ENCODE measurements around the gene LHFPL6.

DNA sequence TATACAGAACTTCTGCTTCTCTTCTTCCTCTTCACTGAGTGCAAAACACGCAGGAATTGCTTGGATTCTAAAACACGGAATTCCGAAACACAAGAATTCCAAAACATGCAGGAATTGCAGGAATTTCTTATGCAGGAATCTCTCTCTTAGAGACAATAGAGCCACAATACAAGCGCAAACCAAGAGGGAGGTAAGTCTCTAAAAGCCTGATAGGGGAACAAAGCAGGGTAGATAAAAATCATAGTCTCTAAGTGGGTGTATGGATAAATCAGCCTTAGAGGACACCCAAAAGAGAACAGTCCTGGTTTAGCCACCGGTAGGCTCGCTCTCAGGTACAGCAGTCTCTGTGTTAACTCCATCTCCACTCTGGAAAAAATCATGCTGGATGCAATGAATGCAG, 112.9 kb downstream of the LHFPL6 start:
- TF ChIP-seq POLR2A (IDR thresholded peaks at IDR 0.05), result no peak
- TF ChIP-seq, protein P1, sequence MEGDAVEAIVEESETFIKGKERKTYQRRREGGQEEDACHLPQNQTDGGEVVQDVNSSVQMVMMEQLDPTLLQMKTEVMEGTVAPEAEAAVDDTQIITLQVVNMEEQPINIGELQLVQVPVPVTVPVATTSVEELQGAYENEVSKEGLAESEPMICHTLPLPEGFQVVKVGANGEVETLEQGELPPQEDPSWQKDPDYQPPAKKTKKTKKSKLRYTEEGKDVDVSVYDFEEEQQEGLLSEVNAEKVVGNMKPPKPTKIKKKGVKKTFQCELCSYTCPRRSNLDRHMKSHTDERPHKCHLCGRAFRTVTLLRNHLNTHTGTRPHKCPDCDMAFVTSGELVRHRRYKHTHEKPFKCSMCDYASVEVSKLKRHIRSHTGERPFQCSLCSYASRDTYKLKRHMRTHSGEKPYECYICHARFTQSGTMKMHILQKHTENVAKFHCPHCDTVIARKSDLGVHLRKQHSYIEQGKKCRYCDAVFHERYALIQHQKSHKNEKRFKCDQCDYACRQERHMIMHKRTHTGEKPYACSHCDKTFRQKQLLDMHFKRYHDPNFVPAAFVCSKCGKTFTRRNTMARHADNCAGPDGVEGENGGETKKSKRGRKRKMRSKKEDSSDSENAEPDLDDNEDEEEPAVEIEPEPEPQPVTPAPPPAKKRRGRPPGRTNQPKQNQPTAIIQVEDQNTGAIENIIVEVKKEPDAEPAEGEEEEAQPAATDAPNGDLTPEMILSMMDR (IDR thresholded peaks at IDR 0.05), result no peak

Data from esophagus squamous epithelium (tissue), 4 donors.